Lower leg skin (tissue), 3 donors: ENCODE data around the gene DGLUCY.

Experiments
- POLR2A ChIP-seq, 2 donors: fragments of 450-650 bp; IDR thresholded peaks; one replicate each; pipeline ENCODE4 v1.6.1; 2016 to 2017; ENCODE audit warnings: antibody characterized with exemption in 2 of 2, mild to moderate bottlenecking in 1 of 2, moderate library complexity in 1 of 2
- TF ChIP-seq, protein P1 (sequence below), 3 donors: fragments of 450-650 bp; IDR thresholded peaks; one replicate each; pipeline ENCODE4 v1.5.1; 2016; ENCODE audit warnings: antibody characterized with exemption in 3 of 3, mild to moderate bottlenecking in 3 of 3, moderate library complexity in 2 of 3

DNA sequence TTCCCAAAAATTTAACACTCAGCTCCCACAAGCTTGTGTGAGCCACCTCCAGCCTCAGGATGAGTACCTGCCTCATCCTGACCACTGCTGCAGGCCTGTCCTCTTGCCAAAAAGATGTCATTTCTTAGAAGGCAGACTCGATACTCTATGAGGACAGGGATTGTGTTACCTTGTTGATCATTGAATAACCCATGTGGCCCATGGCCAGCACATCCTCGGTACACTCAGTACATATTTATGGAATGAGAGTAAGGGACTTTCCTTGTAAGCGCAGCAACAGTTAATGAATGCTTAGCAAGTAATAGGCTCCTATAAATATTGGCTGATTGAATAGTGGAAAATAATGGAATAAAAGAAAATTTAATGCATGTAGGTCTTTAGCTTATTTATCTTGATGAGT is 15.3 kb upstream of the DGLUCY start:
- TF ChIP-seq, protein P1, sequence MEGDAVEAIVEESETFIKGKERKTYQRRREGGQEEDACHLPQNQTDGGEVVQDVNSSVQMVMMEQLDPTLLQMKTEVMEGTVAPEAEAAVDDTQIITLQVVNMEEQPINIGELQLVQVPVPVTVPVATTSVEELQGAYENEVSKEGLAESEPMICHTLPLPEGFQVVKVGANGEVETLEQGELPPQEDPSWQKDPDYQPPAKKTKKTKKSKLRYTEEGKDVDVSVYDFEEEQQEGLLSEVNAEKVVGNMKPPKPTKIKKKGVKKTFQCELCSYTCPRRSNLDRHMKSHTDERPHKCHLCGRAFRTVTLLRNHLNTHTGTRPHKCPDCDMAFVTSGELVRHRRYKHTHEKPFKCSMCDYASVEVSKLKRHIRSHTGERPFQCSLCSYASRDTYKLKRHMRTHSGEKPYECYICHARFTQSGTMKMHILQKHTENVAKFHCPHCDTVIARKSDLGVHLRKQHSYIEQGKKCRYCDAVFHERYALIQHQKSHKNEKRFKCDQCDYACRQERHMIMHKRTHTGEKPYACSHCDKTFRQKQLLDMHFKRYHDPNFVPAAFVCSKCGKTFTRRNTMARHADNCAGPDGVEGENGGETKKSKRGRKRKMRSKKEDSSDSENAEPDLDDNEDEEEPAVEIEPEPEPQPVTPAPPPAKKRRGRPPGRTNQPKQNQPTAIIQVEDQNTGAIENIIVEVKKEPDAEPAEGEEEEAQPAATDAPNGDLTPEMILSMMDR (IDR thresholded peaks at IDR 0.05) = no peak
- TF ChIP-seq POLR2A (IDR thresholded peaks at IDR 0.05) = no peak
